NB4 (cell line): ENCODE results near the gene GNMT.
"Not testable (repeated sequence)": the region's sequence is repeated elsewhere in the genome, so short reads cannot be mapped to it uniquely, and the experiment has no call there.

Experiments
- DNase-seq: peaks from one replicate; pipeline ENCODE4 v3.0.0; 2010; ENCODE audit warnings: low read depth
- H3K4me3 ChIP-seq: one replicate; pipeline ENCODE4 v1.5.1; 2011; ENCODE audit warnings: mild to moderate bottlenecking, low read depth, low read length, moderate library complexity
- CTCF ChIP-seq: IDR thresholded peaks from one replicate; pipeline ENCODE4 v1.5.1; 2012; ENCODE audit warnings: low read depth, low read length
- MAX ChIP-seq: IDR thresholded peaks from 2 replicates; pipeline ENCODE4 v1.6.1; 2011; ENCODE audit warnings: low read depth, low read length
- MYC ChIP-seq: IDR thresholded peaks from 2 replicates; pipeline ENCODE4 v1.6.1; 2011; ENCODE audit warnings: low read depth, low read length
- POLR2A ChIP-seq: IDR thresholded peaks from 2 replicates; pipeline ENCODE4 v1.6.1; 2011; ENCODE audit warnings: mild to moderate bottlenecking; ENCODE audit not compliant: insufficient read length; ENCODE audit errors: extremely low read depth

GNMT gene

GRCh38 chr6:42993445-42993844, 32.9 kb downstream of the GNMT start:
- H3K4me3 ChIP-seq: no peak overlapping the region
- no peak for DNase-seq
- no peak for TF ChIP-seq CTCF
- no peak for TF ChIP-seq MAX
- TF ChIP-seq POLR2A: no peak
- no peak for TF ChIP-seq MYC

GRCh38 chr6:42996513-42996912, 36.0 kb downstream of the GNMT start:
- no peak for TF ChIP-seq POLR2A
- DNase-seq: no peak

GRCh38 chr6:42998205-42998604, 37.7 kb downstream of the GNMT start:
- DNase-seq: not testable (repeated sequence)

More at GRCh38 chr6:42996513-42996912, 36.0 kb downstream of the GNMT start:
- no peak overlapping the region for H3K4me3 ChIP-seq

GRCh38 chr6:43001843-43002242, 41.3 kb downstream of the GNMT start:
- TF ChIP-seq CTCF: no peak
- TF ChIP-seq POLR2A: no peak
- TF ChIP-seq MYC: no peak
- TF ChIP-seq MAX: no peak
- H3K4me3 ChIP-seq: no peak overlapping the region
- DNase-seq: no peak

More at GRCh38 chr6:42998205-42998604, 37.7 kb downstream of the GNMT start:
- not testable (repeated sequence) for H3K4me3 ChIP-seq

- TF ChIP-seq MAX (no peak), CTCF (no peak), POLR2A (no peak), MYC (no peak)
- no peak for DNase-seq
- no peak overlapping the region for H3K4me3 ChIP-seq
These were observed 45.3 kb downstream of the GNMT start for GRCh38 chr6:43005844-43006243.

- H3K4me3 ChIP-seq: no peak overlapping the region
- no peak for DNase-seq
- TF ChIP-seq MAX (no peak), MYC (no peak), POLR2A (no peak), CTCF (no peak)
These were observed 45.7 kb downstream of the GNMT start for GRCh38 chr6:43006251-43006650.

GRCh38 chr6:43007126-43007525, 46.6 kb downstream of the GNMT start:
- TF ChIP-seq MYC (no peak), CTCF (no peak), POLR2A (no peak), MAX (no peak)
- DNase-seq: no peak
- no peak overlapping the region for H3K4me3 ChIP-seq
